Peyer's patch (tissue), 4 donors: ENCODE results near the gene PLA2G2C.

Experiments used
- CTCF ChIP-seq, 6 experiments: fragments of 450-650 bp in 4 of 6; fragments of 200-600 bp in 2 of 6; sonication (generic) in 1 of 6; IDR thresholded peaks; one replicate each; pipeline ENCODE4 v1.5.1; 2017 to 2019; ENCODE audit warnings: antibody characterized with exemption in 6 of 6, mild to moderate bottlenecking in 3 of 6, moderate library complexity in 1 of 6
- POLR2A ChIP-seq, 2 donors: fragments of 450-650 bp; IDR thresholded peaks; one replicate each; pipeline ENCODE4 v1.5.1; 2017; ENCODE audit warnings: antibody characterized with exemption in 2 of 2, mild to moderate bottlenecking in 2 of 2, moderate library complexity in 2 of 2

GRCh38 chr1:20169932-20170331, 16.4 kb downstream of the PLA2G2C start:
- TF ChIP-seq CTCF (IDR thresholded peaks at IDR 0.05) = no peak
- TF ChIP-seq POLR2A (IDR thresholded peaks at IDR 0.05) = no peak
